ENCODE data around the gene ALDH6A1.

GRCh38 chr14:74105381-74105780, 21.1 kb upstream of the ALDH6A1 start:
- TF ChIP-seq CTCF (IDR thresholded peaks at IDR 0.05), result no peak
- no peak for TF ChIP-seq POLR2A (IDR thresholded peaks at IDR 0.05)

Measured in lower leg skin (tissue), 3 donors.